HG03575 (cell line): ENCODE data around the gene MRPL54.
A peak's percentile ranks its signal among the peaks of the same experiment; 100 is the strongest.

Source experiments
- ATAC-seq: cut with Tn5 transposase; IDR thresholded peaks from one replicate; pipeline ENCODE4 v1.9.1; 2021; ENCODE audit not compliant: unreplicated experiment, insufficient number of reproducible peaks, low FRiP score; ENCODE audit errors: extremely low read depth

Gene MRPL54

GRCh38 chr19:3762501-3763459 lies at the start of gene MRPL54:
MRPL54 (plus strand) TSS chr19:3762682; CDS start chr19:3762701, 19 bp downstream.
- peak; percentile 39 for ATAC-seq

GRCh38 chr19:3716147-3716668 lies 46.3 kb upstream of the MRPL54 start:
- ATAC-seq: no peak

- ATAC-seq: no peak
Observed at GRCh38 chr19:3719868-3720267, 42.6 kb upstream of the MRPL54 start.

GRCh38 chr19:3720349-3720917 lies 42.0 kb upstream of the MRPL54 start:
- no peak for ATAC-seq

GRCh38 chr19:3721131-3721886 lies 41.2 kb upstream of the MRPL54 start:
- no peak for ATAC-seq

GRCh38 chr19:3721887-3722442 lies 40.5 kb upstream of the MRPL54 start:
- no peak for ATAC-seq

- no peak for ATAC-seq
Observed at GRCh38 chr19:3722443-3723109, 39.9 kb upstream of the MRPL54 start.

GRCh38 chr19:3723110-3723488 lies 39.4 kb upstream of the MRPL54 start:
- no peak for ATAC-seq

- no peak for ATAC-seq
Observed at GRCh38 chr19:3723883-3724282, 38.6 kb upstream of the MRPL54 start.

GRCh38 chr19:3725121-3725520 lies 37.4 kb upstream of the MRPL54 start:
- ATAC-seq: no peak

GRCh38 chr19:3725640-3726310 lies 36.7 kb upstream of the MRPL54 start:
- no peak for ATAC-seq

GRCh38 chr19:3730457-3730958 lies 32.0 kb upstream of the MRPL54 start:
- ATAC-seq: no peak

GRCh38 chr19:3732108-3732507 lies 30.4 kb upstream of the MRPL54 start:
- no peak for ATAC-seq

GRCh38 chr19:3733549-3734309 lies 28.8 kb upstream of the MRPL54 start:
- no peak for ATAC-seq

GRCh38 chr19:3734310-3734600 lies 28.2 kb upstream of the MRPL54 start:
- ATAC-seq: no peak

- no peak for ATAC-seq
Observed at GRCh38 chr19:3736106-3736724, 26.3 kb upstream of the MRPL54 start.
